Measurements from ENCODE around the gene GRIFIN. TPM values are rescaled to one million over a fixed set of nuclear protein-coding genes. Genes with fewer than 3 reads are reported as not detected.
A peak's percentile ranks its signal among the peaks of the same experiment; 100 is the strongest.

GRIFIN gene
- total RNA-seq, 4 donors from 2014 or later, result not detected

DNA sequence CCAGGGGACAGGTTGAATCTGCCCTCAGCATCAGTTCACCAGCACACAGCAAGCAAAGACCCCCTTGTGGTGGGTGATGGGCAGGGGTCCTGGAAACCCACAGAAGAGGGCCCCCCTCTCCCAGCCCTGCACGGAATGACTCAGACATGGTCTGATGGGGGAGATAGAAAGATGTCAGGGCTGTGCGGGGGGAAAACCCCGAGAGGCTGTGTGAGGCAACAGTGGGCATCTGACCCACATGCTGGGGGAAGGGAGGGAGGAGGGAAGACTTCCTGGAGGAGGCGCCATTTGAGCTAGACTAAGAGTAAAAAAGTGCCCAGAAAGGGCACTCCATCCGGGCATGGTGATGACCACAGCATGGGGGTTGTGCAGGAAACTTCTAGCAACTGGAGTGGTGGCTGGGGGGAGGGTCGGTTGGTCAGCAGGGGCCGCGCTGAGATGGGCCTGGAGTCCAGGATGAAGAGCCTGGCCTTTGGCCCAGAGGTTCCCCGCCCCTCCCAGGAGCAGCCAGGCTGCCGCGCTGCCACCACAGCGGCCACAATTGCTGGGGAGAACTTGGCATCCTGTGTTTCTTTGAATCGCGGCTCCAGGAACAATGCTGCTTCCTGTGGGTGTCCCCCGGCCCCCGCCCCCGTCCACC is 45.9 kb upstream of the GRIFIN start:
- H3K36me3 ChIP-seq, result no peaks in the 10 kb centered on the region
- DNase-seq, result no peak
- H3K9me3 ChIP-seq, result no peaks in the 10 kb centered on the region
- intact Hi-C loops (cut with DNase I; ENCODE audit: low total_unique reads), result no loop called here
- H3K4me3 ChIP-seq, result peak overlapping the region in 1 of 2 donors; percentile 32
- peaks cover 0 to 10% of the 10 kb centered on the region in 2 donors for H3K27me3 ChIP-seq
- TF ChIP-seq, protein P1, sequence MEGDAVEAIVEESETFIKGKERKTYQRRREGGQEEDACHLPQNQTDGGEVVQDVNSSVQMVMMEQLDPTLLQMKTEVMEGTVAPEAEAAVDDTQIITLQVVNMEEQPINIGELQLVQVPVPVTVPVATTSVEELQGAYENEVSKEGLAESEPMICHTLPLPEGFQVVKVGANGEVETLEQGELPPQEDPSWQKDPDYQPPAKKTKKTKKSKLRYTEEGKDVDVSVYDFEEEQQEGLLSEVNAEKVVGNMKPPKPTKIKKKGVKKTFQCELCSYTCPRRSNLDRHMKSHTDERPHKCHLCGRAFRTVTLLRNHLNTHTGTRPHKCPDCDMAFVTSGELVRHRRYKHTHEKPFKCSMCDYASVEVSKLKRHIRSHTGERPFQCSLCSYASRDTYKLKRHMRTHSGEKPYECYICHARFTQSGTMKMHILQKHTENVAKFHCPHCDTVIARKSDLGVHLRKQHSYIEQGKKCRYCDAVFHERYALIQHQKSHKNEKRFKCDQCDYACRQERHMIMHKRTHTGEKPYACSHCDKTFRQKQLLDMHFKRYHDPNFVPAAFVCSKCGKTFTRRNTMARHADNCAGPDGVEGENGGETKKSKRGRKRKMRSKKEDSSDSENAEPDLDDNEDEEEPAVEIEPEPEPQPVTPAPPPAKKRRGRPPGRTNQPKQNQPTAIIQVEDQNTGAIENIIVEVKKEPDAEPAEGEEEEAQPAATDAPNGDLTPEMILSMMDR (IDR thresholded peaks at IDR 0.05), result no peak
- no peak for TF ChIP-seq POLR2A (IDR thresholded peaks at IDR 0.05)
- peak overlapping the region; percentile 67 for H3K27ac ChIP-seq
- H3K4me1 ChIP-seq, result peaks cover 0 to 19% of the 10 kb centered on the region in 2 donors

DNA sequence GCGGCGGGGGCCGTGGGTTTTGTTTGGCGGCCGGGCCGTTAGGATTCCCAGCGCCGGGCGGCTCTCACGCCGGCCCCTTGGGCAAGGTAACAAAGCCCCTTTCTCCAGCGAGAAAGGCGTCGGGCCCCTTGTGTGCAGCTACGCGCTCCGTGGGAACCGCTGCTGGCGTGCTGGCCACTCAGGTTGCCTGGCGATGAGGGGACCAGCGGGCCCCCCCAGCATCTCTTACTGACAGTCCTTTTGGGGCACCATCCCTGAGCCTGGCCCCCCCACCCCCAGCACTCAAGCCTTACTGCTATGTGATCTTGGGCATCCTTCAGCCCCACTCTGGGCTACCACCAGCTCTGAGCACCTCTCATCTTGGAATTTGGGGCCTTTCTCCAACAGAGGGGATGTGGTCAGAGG is 45.1 kb upstream of the GRIFIN start:
- intact Hi-C loops (cut with DNase I; ENCODE audit: low total_unique reads), result no loop called here

DNA sequence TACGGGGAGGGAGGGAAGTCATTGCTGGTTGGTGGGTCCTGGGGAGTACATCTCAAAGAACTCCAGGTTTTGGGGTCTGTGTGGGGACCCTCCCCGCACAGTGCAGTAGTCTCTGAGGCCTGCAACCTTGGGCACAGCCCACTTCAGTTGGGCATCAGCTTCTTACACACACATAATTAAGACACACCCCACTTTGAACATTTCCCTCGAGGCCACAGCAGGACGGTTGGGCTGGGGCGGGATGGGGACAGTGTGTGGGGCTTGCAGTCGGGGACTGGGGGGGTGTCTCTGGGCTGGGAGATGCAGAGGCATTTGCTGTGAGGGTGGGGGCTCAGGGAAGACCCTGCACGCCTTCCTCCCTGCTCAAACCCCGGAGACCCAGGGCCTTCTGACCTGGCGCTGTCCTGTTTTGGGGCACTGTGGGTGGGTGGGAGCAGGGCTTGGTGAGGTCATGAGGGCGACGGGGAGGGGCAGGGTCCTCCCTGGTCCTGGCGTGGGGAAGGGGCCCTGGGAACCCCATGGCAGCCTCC is 44.6 kb upstream of the GRIFIN start:
- H3K27me3 ChIP-seq, result peaks cover 0 to 10% of the 10 kb centered on the region in 2 donors
- TF ChIP-seq POLR2A (IDR thresholded peaks at IDR 0.05), result no peak
- TF ChIP-seq, protein P1 (IDR thresholded peaks at IDR 0.05), result no peak
- H3K4me1 ChIP-seq, result peaks cover 0 to 19% of the 10 kb centered on the region in 2 donors
- no peaks in the 10 kb centered on the region for H3K36me3 ChIP-seq
- intact Hi-C loops (cut with DNase I; ENCODE audit: low total_unique reads), result no loop called here
- DNase-seq, result no peak
- H3K9me3 ChIP-seq, result no peaks in the 10 kb centered on the region
- H3K27ac ChIP-seq, result peak overlapping the region; percentile 12 to 67
- peak overlapping the region; percentile 32 to 34 for H3K4me3 ChIP-seq

More for the DNA sequence above, 45.1 kb upstream of the GRIFIN start:
- Histone ChIP-seq H3K36me3 (no peaks in the 10 kb centered on the region), H3K4me1 (peaks cover 0 to 19% of the 10 kb centered on the region in 2 donors), H3K27ac (peak overlapping the region; percentile 12 to 67), H3K9me3 (no peaks in the 10 kb centered on the region), H3K4me3 (peak overlapping the region; percentile 3 to 32), H3K27me3 (peaks cover 0 to 10% of the 10 kb centered on the region in 2 donors)
- DNase-seq, result no peak
- TF ChIP-seq, protein P1 (IDR thresholded peaks at IDR 0.05), result no peak
- TF ChIP-seq POLR2A (IDR thresholded peaks at IDR 0.05), result no peak

DNA sequence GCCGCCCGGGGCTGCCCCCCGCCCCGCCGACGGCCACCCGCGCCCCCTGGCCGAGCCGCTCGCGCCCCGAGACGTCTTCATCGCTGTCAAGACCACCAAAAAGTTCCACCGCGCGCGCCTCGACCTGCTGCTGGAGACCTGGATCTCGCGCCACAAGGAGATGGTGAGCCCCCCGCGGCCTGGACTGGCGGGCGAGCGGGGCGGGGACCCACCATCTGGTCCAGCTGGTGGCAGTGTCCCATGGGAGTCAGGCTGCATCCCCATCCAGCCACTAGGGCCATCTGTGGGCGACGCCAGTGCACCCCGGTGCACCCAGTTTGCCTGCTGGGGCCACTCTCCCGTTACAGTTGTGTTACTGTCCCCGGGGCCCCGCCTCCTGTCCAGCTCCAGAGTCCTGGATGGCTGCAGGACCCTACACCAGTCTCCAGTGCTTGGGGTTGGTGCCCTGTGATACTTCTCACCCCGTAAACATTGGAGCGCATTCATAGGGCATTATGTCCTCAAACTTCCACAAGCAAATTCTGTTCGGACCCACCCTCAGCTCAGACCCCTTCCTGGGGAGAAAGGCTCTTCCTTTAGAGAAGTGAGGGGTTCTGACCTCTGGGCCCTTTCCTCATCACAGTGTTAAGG is 44.0 kb upstream of the GRIFIN start:
- TF ChIP-seq POLR2A (IDR thresholded peaks at IDR 0.05), result no peak
- TF ChIP-seq, protein P1 (IDR thresholded peaks at IDR 0.05), result no peak
- intact Hi-C loops (cut with DNase I; ENCODE audit: low total_unique reads), result no loop called here
- DNase-seq, result no peak
- Histone ChIP-seq H3K4me3 (peak overlapping the region; percentile 32 to 34), H3K27ac (peak overlapping the region in 1 of 2 donors; percentile 67), H3K9me3 (no peaks in the 10 kb centered on the region), H3K36me3 (no peaks in the 10 kb centered on the region), H3K27me3 (peaks cover 0 to 10% of the 10 kb centered on the region in 2 donors), H3K4me1 (peaks cover 0 to 19% of the 10 kb centered on the region in 2 donors)
